ENCODE measurements around the gene SNAI3.

The SNAI3 gene

DNA sequence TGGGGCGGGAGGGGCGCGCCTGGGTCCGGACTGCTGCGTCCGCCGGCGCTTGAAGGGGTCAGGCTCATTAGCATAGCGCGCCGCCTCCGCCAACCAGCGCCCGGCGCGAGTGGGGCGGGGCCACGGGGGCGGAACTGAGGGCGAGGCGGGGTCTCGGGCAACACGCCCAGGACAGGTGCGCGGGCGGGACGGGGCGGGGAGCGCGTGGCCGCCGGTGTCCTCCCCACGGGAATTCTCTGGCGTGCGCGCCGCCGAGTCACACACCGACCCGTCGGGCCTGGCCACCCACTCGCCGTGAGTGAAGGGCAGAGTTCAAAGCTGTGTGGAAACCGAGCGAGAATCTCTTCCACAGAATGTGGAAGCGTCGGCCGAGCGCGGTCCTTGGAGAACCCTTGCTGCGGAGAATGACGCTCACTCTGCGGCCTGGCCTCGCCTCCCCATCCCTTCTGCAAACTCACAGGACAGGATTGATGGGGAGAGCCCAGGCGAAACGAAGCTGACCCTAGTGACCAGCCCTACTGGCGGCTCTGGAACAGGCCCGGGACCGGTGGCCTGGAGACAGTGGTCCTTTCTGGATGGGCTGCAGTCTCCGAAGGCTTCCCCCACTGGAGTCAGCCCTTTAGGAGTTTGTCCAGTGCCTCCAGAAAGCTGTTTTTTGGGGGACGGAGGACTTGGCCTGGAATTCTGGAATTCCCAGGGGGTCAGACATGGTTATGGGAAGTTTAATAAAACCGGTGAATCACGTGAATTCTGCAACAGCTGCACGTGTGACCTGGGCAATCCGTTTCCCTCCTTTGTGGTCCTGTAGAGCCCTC, at the start of gene SNAI3:
Gene SNAI3 (minus strand): TSS at position 69 of the 815 bp plus-strand sequence. CDS start 101 bp downstream, outside the sequence.
- DNase-seq = peak; percentile 58

DNA sequence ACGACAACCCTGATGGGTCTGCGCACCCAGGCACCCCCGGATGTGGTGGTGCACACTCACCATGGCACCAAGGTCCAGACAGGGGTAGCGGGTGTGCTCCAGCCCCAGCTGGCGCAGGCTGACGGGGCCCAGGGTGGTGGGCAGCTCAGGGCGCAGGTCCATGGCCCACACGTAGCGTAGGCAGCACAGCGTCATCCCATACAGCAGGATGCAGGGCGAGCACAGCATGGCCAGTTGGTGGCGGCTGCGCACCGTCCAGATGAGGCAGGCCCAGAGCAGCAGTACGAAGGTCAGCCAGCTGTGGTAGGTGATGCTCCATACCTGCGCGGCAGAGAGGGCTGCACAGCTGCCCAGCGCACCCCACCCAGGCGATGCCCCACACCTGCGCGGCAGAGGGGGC, 49.8 kb upstream of the SNAI3 start:
- DNase-seq = no peak

DNA sequence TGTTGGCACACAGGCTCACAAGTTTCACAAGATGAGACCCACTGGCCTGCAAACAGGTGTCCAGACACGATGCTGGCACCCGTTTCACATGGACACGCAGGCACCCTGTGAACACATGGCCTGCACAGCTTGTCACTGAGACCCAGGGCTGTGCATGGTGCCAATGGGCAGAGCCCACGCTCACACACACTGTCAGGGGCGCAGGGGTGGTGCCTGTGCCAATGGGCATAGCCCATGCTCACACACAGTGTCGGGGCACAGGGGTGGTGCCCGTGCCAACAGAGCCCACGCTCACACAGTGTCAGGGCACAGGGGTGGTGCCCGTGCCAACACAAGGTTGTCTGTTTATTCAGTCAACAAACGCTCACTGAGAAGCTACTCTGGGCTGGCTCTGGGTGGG, 49.3 kb upstream of the SNAI3 start:
- no peak for DNase-seq

DNA sequence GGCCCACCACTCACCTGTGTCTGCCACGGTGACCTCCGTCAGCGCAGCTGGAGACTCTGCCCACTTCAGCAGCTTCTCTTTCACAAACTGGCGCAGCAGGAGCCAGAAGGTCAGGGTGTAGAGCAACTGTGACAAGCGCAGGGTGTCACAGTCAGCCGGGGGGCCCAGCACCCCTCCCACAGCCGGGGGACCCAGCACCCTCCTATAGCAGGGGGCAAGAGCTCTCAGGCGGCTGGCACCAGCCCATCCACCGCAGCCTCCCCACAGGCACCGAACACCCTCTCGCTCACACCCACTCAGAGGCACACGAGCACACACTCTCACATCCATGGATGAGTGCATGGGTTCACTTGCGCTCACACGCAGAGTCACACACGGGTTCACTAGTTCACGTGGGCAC, 48.8 kb upstream of the SNAI3 start:
- DNase-seq = no peak

DNA sequence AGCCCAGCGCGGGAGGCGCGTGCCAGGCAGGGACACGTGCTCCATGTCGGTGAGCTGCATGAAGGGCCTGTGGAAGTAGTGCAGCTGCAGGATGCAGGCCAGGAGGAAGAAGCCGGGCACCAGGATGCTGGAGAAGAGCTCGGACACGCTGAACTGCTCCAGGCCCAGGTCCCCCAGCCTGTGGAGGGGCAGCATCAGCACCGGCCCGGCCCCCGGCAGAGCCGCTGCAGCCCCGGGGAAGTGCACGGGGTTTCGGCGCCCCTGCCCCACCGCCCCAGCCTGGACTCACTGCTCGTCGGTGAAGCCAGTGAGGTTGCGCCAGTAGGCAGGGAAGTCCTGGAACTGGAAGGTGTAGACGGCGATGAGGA, 48.0 kb upstream of the SNAI3 start:
- DNase-seq = no peak

DNA sequence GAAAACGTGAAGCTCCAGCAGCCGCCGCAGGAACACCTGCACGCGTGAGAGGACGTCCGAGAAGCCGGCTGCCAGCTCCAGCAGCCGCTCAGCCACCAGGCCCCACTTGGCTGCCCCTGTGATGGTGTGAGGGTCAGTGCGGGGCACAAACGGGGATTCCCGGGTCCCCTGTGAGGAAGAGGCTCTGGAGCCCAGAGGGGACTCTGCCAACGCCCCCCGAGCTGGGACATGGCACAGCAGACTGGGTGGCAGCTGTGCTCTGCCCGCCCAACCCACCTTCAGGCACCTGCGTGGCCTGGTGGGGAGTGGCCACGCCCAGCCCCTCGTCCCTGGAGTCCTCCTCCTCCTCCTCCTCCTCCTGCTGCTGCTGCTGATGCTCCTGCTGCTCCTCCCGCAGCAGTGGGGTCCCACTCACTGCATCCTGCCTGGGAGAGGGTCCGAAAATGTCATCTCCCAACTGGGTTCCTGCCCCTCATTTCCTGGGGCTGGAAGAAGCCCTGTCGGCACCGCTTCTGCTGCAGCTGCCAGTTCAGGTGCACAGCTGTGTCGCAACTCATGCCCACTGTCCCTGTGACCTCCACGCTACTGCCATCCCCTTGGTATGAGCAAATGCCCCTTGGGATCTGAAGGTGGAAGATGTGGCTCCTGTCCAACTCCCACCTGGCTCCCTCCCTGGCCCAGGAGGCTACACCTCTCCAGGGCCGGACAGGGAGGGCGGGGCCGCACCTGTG, 47.5 kb upstream of the SNAI3 start:
- DNase-seq = no peak

DNA sequence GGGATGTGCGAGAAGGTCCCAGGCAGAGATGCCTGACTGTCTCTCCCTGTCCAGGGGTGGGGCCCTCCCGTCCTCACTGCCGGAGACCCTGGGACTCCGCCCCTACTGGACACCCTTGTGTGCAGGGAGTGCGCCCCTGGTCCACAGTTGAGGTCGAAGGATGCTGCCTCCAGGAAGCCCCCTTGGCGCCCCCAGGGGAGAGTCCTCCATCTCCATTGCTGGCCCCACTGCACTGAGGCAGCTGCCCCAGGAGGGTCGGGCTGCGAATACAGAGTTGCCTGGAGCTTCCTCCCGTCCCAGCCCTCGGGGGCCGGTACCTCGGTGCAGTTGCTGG, 46.6 kb upstream of the SNAI3 start:
- no peak for DNase-seq

DNA sequence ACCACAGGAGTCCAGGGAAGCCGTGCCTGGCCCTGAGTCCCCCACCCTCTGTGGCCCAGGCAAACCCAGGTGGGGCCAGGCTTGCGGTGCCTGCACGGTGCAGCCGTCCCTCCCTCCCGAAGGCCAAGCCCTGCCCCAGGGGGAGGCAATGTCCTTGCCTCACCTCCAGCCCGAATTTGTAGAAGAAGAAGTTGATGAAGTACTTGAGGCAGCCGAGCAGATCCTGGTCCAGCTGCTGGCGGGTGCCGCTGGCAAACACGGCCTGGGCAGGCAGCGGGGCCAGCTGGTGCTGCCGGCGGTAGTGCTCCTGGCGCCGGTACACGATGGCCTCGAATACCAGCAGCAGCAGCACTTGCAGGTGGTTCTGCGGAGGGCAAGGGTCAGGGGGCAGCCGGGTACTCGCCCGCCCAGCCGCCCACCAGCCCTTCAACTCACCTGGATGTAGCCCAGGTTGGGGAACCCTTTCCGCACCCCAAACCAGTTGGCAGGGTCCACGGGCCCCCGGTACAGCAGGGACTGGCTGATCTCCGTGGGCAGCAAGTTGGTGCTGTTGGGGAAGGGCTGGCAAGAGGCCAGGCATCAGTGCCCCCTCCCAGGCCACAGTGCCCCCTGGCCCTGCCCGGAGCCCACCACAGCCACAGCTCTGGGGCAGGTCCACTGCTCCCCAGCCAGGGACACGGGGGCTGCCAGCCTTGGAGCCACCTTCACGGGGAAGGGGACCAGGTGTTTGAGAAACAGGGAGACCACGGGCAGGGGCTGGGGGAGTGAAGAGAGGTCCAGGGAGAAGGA, 46.1 kb upstream of the SNAI3 start:
- peak; percentile 11 for DNase-seq

DNA sequence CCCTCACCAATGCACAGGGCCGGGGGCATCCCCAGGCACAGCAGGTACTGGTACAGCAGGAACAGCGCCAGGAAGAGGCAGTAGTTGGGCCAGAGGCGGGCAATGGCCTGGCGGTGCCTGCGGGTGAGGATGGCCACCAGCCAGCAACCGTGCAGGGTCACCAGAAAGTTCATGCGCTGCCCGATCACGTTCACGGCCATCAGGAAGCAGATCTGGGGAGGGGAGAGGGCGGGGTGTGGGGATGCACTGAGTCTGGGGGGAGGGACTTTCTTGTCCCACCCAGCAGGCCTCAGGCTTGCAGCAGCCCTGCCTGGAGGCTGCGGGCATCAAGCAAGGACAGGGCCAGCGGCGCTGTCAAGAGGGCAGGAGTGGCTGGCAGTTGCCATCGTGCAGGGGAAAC, 45.4 kb upstream of the SNAI3 start:
- DNase-seq = no peak

DNA sequence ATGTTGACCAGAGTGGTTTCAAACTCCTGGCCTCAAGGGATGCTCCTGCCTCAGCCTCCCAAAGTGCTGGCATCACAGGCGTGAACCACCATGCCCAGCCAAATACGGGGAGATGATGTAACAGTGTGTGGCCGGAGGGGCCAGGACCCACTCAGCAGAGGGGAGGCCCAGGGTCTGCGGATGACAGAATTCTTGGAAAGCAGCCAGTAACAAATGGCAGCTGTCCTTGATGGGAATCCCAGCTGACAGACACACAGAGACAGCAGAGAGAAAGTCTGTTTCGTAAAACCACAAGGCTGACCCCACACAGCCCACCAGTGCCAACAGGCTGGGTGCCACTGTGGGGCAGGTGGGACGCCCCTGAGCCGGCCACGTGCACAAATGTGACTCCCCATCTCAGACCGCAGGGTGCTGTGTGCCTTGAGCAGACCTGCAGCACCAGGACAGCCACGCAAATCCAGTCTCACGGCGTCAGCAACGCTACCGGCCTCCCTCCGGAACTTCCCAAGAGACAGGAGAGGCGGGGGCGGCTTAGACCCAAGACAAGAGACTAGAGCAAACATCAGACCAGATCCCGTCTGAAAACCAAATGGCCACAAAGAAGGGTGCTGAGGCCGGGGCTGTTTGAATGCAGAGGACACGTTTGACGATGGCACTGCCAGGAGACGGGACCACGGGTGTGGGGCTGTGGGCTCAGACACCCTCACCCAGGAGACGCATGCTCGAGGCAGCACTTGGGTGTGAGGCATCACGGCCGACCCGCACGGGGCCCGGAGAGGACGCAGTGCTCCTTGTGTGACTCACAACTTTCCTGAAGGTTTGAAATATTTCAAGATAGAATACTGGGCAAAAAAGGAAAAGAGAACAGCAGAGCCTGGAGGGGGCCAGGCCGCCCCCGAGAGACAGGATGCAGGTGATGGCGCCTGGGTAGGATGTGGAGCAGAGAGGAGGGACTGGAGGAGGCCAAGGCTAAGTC, 44.6 kb upstream of the SNAI3 start:
- no peak for DNase-seq

DNA sequence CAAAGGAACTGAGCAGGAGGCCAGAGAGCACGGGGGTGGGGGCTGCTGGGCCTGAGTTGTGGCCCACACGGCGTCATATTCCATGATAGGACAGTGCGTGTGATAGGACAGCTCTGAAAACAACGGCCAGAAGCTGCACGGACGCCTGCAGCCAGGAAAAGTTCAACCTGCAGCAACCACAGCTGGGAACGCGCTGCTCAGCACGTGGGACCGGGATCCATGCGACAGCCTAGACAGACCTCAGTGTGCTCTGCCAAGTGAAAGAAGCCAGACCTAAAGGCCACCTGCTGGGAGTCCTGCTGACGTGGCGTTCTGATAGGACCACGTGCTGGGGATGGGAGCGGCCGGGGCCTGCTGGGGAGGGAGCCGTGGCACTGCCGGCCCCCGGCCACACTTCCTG, 41.6 kb upstream of the SNAI3 start:
- no peak for DNase-seq

DNA sequence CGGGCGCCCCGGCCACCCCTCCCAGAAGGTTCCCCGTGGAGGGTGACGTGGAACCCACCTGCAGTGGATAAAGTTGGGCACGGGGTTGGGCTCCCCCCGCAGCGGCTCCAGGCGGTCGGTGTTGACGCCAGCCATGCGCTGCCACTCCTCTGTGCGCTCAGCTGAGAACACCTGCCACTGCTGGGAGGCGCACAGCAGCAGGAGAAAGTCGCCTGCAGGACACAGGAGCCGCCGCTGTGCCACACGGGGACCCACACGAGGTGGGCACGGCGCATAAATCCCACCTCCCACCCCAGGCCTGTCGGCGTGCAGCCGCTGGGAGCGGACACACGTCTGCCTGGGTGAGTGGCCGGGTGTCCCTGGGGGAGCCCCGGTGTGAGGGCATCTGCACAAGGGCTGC, 40.7 kb upstream of the SNAI3 start:
- no peak for DNase-seq

DNA sequence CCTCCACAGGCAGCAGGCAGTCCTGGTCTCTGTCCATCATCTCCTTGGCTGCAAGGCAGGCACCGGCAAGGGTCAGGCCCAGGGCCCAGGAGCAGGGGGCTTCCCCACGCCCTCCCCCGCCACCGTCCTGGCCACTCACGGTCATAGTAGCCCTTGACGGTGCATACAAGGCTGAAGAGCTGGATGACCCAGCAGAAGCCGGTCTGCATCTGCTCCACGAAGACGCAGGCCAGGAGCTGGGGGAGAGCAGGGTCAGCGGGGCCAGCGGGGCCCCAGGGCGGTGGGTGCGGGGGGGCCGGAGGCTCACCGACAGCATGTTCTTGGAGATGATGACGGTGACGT, 40.1 kb upstream of the SNAI3 start:
- no peak for DNase-seq

DNA sequence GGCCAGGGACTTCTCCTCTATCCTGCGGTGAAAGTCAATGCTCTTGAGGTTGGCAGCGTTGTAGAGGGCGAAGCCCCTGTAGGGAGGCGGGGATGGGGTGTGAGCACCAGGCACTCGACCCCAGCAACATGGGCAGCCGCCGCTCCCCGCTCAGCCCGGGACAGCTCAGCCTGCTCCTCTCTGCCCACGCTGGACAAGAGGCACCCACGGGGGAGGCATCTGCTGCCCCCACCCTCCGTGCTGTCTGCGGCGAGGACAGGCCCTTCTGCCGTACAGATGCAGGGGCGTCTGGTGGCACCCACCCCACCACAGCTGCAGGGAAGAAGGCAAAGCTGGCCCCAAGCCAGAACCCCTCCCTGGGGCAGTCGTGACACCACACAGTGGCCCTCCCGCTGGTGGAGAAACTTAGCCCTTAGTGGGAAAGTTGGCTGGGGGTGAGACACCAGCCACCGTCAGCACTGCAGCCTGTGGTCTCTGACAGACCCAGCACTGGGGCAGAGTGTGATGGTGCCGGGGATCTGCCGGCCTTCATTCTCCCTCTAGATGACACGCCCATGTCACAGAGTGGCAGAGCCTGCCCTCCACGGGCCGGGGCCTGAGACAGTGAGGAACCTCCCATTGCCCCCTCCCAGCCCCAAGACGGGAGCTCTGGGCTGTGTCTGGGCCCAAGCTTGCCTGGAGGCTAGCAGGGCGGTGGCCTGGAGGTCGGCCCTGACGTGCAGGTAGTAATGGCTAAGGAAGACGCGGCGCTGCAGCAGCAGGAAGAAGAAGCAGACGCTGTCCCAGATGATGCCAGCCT, 39.5 kb upstream of the SNAI3 start:
- no peak for DNase-seq

DNA sequence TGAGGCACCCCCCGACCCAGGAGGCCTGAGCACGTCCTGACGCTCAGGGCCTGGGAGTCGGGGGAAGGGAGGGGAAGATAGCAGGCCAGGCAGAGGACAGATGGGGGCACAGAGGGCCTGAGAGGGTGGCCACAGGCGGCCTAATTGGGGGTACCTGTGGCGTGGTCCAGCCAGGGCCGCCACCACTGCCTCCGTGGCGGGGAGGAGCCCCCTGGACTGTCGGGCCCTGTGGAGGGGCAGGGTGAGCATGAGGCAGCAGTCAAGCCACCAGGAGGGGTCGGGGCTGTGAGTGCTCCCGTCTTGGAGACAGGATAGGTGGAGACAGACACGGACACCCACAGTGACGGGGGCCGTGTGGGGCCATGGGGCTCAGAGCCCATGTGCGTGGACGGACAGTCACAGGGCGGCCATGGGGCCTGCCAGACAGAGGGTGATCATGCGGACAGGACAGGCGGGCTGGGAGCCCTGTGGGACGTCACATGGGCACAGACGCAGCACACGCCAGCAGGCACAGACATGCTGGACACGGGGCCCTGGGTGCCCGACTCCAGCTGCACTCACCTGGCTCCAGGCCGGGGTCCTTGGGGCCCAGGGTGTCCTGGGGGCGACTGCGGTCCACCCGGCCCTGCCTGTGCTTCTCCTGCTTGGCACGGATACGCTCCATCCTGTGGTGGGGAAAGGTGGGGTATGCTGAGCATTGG, 38.7 kb upstream of the SNAI3 start:
- DNase-seq = no peak

DNA sequence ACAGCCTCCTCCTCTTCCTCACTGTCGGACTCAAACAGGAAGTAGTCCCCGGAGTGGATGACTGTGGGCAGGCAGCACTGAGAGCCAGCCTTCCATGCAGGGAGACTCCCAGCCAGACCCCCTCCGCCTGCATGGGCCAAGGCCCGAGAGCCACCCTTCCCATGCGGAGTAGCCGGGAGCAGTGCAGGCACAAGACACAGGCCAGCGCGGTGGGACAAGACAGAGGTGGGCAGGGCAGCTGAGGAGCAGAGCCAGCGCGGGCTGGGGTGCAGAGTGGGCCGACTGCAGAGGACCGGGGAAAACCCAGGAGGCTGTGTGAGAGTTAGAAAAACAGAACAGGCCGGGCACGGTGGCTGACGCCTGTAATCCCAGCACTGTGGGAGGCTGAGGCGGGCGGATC, 37.6 kb upstream of the SNAI3 start:
- no peak for DNase-seq

DNA sequence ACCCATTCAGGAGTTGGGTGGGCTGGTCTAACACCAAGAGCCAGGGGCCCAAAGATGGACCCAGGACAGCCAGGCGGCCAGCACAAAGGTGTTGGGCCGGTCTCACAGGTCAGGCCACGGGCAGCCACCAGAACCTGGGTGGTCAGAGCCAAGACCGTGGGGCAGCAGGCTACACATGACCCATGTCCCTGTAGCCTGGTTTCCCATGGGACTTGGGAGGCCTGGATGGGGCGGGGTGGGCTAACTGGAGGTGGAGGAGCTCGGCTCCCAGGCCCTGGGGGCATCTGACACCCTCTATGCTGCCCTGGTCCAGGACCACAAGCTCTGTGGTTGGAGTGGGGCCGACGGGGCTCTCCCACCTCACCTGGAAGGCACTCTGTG, 37.2 kb upstream of the SNAI3 start:
- DNase-seq = no peak

DNA sequence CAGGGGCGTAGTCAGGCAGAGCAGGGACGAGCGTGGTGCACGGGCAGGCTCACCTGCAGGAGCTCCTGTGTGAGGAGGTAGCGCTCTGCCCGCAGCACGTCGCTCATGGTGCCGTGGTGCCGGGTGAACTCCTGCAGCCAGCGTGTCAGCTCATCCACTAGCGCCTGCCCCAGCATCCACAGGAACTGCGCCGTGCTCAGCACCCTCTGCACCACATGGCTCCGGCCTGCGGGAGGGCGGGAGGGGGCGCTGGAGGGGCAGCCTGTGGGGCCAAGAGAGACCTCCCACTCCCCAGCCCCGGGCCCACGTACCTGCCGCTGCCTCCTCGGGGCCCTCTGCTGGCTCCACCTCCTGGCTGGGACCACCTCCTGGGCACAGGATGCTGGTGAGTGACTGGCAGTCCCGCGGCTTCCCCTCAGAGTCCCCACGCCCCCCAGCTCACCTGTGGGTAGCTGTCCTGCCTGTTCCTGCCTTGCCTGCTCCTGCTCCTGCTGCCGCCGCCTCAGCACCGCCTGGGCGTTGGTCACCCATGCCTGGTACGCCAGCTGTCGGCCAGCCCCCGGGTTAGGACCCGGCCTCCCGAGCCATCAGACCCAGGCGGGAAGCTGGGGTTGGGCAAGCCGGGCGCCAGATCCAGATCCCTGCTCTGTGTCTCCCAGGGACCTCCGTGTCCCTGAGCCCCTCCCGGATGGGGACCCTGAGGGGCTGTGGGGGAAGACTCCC, 36.6 kb upstream of the SNAI3 start:
- DNase-seq = no peak

DNA sequence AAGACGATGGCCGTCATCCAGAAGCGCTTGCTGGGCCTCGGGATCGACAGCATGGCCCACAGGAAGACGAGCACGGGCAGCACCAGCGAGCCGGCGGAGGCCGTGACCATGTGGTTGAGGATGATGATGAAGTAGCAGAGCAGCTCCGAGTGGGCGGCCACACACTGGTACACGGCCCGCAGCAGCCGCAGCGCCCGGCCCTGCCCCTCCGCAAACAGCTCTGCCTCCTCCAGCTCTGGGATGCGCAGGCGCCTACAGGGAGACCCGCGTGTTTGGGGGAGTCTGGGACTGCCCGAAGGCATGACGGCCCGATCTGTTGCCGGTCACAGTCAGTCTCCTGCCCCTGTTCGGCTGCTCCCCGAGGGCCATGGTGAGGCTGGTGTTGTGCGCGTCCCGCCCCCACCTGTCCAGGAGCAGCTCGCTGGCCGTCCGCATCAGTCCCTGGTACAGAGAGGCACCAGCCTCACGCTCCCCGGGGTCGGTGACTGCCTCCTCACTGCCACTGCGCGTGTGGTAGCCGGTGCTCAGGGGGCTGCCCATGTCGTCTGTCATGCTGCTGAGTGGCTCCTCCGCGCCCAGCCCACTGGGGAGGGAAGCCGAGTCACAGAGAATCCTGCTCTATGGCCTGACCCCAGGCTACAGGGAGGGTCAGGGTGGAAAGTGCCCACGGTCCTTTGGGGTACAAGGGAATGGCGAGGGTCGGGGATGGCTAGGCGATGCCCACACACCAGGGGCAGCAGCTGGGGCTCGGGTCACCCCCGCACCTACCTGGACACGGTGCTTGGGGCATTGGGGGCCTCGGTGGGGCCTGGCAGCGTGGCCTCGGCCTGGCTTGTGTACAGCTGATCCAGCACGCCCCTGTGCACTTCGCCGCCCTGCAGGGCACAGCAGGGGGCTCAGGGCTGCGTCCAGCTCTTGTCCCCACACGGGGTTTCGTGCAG, 35.8 kb upstream of the SNAI3 start:
- DNase-seq = no peak
